Erythroblast (primary cell): ENCODE measurements around the gene BBS4.
"Not testable (repeated sequence)": the region's sequence is repeated elsewhere in the genome, so short reads cannot be mapped to it uniquely, and the experiment has no call there.

Experiments used
- DNase-seq, 2 experiments: peaks; one replicate each; lab custom pipeline; 2025; lab: John Stamatoyannopoulos, UW
- GATA1 ChIP-seq: IDR thresholded peaks from 2 replicates; pipeline ENCODE4 v1.6.1; 2011; ENCODE audit warnings: low read depth, mild to moderate bottlenecking, control low read depth, low read length, moderate library complexity
- POLR2A ChIP-seq: IDR thresholded peaks from 2 replicates; pipeline ENCODE4 v1.6.1; 2011; ENCODE audit warnings: mild to moderate bottlenecking, low read length

Gene BBS4

GRCh38 chr15:72676838-72677237 is 9.2 kb upstream of the BBS4 start:
- no peak for DNase-seq
- no peak for TF ChIP-seq POLR2A
- TF ChIP-seq GATA1: no peak

GRCh38 chr15:72680931-72681330 is 5.1 kb upstream of the BBS4 start:
- no peak for DNase-seq
- no peak for TF ChIP-seq POLR2A
- no peak for TF ChIP-seq GATA1

GRCh38 chr15:72682772-72683171 is 3.2 kb upstream of the BBS4 start:
- no peak for DNase-seq
- TF ChIP-seq GATA1: no peak
- no peak for TF ChIP-seq POLR2A

- TF ChIP-seq GATA1: no peak
- no peak for TF ChIP-seq POLR2A
- no peak for DNase-seq
These were observed 594 bp upstream of the BBS4 start for GRCh38 chr15:72685301-72685924.

- TF ChIP-seq GATA1: no peak
- no peak for DNase-seq
These were observed 2.7 kb downstream of the BBS4 start for GRCh38 chr15:72688697-72689096.

GRCh38 chr15:72690938-72691337 is 4.9 kb downstream of the BBS4 start:
- TF ChIP-seq POLR2A: no peak
- no peak for TF ChIP-seq GATA1
- no peak for DNase-seq

- TF ChIP-seq GATA1 (no peak), POLR2A (no peak)
- DNase-seq: no peak
These were observed 12.9 kb downstream of the BBS4 start for GRCh38 chr15:72698938-72699337.

GRCh38 chr15:72700076-72700475 is 14.1 kb downstream of the BBS4 start:
- TF ChIP-seq GATA1: no peak
- no peak for TF ChIP-seq POLR2A
- DNase-seq: no peak

- TF ChIP-seq POLR2A (no peak), GATA1 (no peak)
- no peak for DNase-seq
These were observed 20.3 kb downstream of the BBS4 start for GRCh38 chr15:72706266-72706665.

- DNase-seq: peak in 1 of 2 experiments; percentile 8
These were observed 22.7 kb downstream of the BBS4 start for GRCh38 chr15:72708551-72709303.

- peak; percentile 64 to 82 for DNase-seq
- TF ChIP-seq GATA1 (no peak), POLR2A (no peak)
These were observed 36.2 kb downstream of the BBS4 start for GRCh38 chr15:72722071-72722696.

- TF ChIP-seq POLR2A: no peak
- no peak for DNase-seq
These were observed 38.0 kb downstream of the BBS4 start for GRCh38 chr15:72724028-72724427.

GRCh38 chr15:72725446-72725845 is 39.4 kb downstream of the BBS4 start:
- no peak for DNase-seq
- no peak for TF ChIP-seq POLR2A
- no peak for TF ChIP-seq GATA1

GRCh38 chr15:72725851-72726250 is 39.8 kb downstream of the BBS4 start:
- DNase-seq: not testable (repeated sequence)

GRCh38 chr15:72727154-72727553 is 41.1 kb downstream of the BBS4 start:
- TF ChIP-seq POLR2A (no peak), GATA1 (no peak)
- no peak for DNase-seq

GRCh38 chr15:72728249-72728648 is 42.2 kb downstream of the BBS4 start:
- not testable (repeated sequence) for DNase-seq
